ENCODE data around the gene DCXR. TPM values are rescaled to one million over a fixed set of nuclear protein-coding genes. Genes with fewer than 3 reads are reported as not detected.

DCXR gene
- total and polyA plus RNA-seq, 2 of the 13 experiments (the other 11 are each of a cell fraction or from before 2014, with no cell fraction given), result 287 to 311 TPM

GRCh38 chr17:82021107-82021899, 16.2 kb downstream of the DCXR start (continued):
- peak; percentile 70; the same call in 1 of the 2 replicates for TF ChIP-seq ZNF318 (CRISPR knock-in tag; IDR thresholded peaks at IDR 0.05)
- 0 out of 2 replicates have a peak, but pooled peaks have one; percentile 19 for TF ChIP-seq ZNF530 (CRISPR knock-in tag; IDR thresholded peaks at IDR 0.05; ENCODE audit: low read depth)
- TF ChIP-seq, protein P1, sequence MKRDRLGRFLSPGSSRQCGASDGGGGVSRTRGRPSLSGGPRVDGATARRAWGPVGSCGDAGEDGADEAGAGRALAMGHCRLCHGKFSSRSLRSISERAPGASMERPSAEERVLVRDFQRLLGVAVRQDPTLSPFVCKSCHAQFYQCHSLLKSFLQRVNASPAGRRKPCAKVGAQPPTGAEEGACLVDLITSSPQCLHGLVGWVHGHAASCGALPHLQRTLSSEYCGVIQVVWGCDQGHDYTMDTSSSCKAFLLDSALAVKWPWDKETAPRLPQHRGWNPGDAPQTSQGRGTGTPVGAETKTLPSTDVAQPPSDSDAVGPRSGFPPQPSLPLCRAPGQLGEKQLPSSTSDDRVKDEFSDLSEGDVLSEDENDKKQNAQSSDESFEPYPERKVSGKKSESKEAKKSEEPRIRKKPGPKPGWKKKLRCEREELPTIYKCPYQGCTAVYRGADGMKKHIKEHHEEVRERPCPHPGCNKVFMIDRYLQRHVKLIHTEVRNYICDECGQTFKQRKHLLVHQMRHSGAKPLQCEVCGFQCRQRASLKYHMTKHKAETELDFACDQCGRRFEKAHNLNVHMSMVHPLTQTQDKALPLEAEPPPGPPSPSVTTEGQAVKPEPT (CRISPR knock-in tag; IDR thresholded peaks at IDR 0.05; ENCODE audit: low read depth), result 0 out of 2 replicates have a peak, but pooled peaks have one; percentile 13
- TF ChIP-seq SSRP1 (CRISPR knock-in tag; IDR thresholded peaks at IDR 0.05), result peak; percentile 32; the same call in 1 of the 2 replicates
- peak; percentile 81 for TF ChIP-seq RFXAP (CRISPR knock-in tag; IDR thresholded peaks at IDR 0.05; ENCODE audit: borderline replicate concordance)
- TF ChIP-seq, protein P2, sequence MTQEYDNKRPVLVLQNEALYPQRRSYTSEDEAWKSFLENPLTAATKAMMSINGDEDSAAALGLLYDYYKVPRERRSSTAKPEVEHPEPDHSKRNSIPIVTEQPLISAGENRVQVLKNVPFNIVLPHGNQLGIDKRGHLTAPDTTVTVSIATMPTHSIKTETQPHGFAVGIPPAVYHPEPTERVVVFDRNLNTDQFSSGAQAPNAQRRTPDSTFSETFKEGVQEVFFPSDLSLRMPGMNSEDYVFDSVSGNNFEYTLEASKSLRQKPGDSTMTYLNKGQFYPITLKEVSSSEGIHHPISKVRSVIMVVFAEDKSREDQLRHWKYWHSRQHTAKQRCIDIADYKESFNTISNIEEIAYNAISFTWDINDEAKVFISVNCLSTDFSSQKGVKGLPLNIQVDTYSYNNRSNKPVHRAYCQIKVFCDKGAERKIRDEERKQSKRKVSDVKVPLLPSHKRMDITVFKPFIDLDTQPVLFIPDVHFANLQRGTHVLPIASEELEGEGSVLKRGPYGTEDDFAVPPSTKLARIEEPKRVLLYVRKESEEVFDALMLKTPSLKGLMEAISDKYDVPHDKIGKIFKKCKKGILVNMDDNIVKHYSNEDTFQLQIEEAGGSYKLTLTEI (CRISPR knock-in tag; conservative IDR thresholded peaks at IDR 0.05), result no peak
- TF ChIP-seq DNMT3B (CRISPR knock-in tag; conservative IDR thresholded peaks at IDR 0.05), result no peak
- no peak for TF ChIP-seq WIZ (CRISPR knock-in tag; IDR thresholded peaks at IDR 0.05)
- peak; percentile 22; the same call in 1 of the 2 replicates for TF ChIP-seq GFI1 (CRISPR knock-in tag; IDR thresholded peaks at IDR 0.05; ENCODE audit: borderline replicate concordance)
- TF ChIP-seq ELF3 (CRISPR knock-in tag; IDR thresholded peaks at IDR 0.05), result peak; percentile 51
- peak; percentile 44; the same call in 1 of the 2 replicates for TF ChIP-seq ZNF746 (CRISPR knock-in tag; IDR thresholded peaks at IDR 0.05)
- peak; percentile 39; the same call in 1 of the 2 replicates for TF ChIP-seq KLF6 (CRISPR knock-in tag; IDR thresholded peaks at IDR 0.05)
- TF ChIP-seq FOSL2 (CRISPR knock-in tag; IDR thresholded peaks at IDR 0.05), result peak; percentile 51; the same call in 1 of the 2 replicates
- no peak for TF ChIP-seq NFE2L2 (IDR thresholded peaks at IDR 0.05; ENCODE audit: low read length)
- TF ChIP-seq ZNF510 (CRISPR knock-in tag; IDR thresholded peaks at IDR 0.05; ENCODE audit: low read depth), result 0 out of 2 replicates have a peak, but pooled peaks have one; percentile 22
- TF ChIP-seq TAF15 (IDR thresholded peaks at IDR 0.05; ENCODE audit: low read depth, low read length, poor library complexity, severe bottlenecking), result peak; percentile 38
- TF ChIP-seq THAP11 (CRISPR knock-in tag; IDR thresholded peaks at IDR 0.05), result peak; percentile 60
